Activated CD8-positive, alpha-beta memory T cell treated with anti-CD3 and anti-CD28 coated beads, Interleukin-2, amount 10 ng/mL, durations not matched to agents 7 days and 5 days (primary cell): ENCODE data around the gene E4F1. TPM values are rescaled to one million over a fixed set of nuclear protein-coding genes. Genes with fewer than 3 reads are reported as not detected.
A peak's percentile ranks its signal among the peaks of the same experiment; 100 is the strongest.

ENCODE experiments used
- ATAC-seq: fragments of 150-1000 bp; cut with Tn5 transposase; one replicate; pipeline ENCODE4 v1.10.0; 2021; ENCODE audit warnings: moderate library complexity
- CTCF ChIA-PET: fragments of 350-600 bp; sonication (Branson Sonifier 250); formaldehyde crosslinking; loops from one replicate; lab custom pipeline; 2021; ENCODE audit warnings: antibody characterized with exemption; lab: Charles Lee
- DNase-seq: peaks from one replicate; pipeline ENCODE4 v3.0.0-alpha.2; 2020
- H3K27ac Mint-ChIP-seq: one replicate; pipeline ENCODE4 v1.8.0; 2021; ENCODE audit warnings: mild to moderate bottlenecking, mixed read lengths
- H3K27me3 Mint-ChIP-seq: one replicate; pipeline ENCODE4 v1.8.0; 2021; ENCODE audit warnings: mixed read lengths
- H3K36me3 Mint-ChIP-seq: one replicate; pipeline ENCODE4 v1.8.0; 2021; ENCODE audit warnings: mild to moderate bottlenecking, mixed read lengths
- H3K4me1 Mint-ChIP-seq: one replicate; pipeline ENCODE4 v1.8.0; 2021; ENCODE audit warnings: mixed read lengths
- H3K4me3 Mint-ChIP-seq: one replicate; pipeline ENCODE4 v1.8.0; 2021; ENCODE audit warnings: mild to moderate bottlenecking, moderate library complexity, mixed read lengths
- H3K9me3 Mint-ChIP-seq: one replicate; pipeline ENCODE4 v1.8.0; 2022; ENCODE audit warnings: low read depth, mixed read lengths
- total RNA-seq, 2 experiments: library from RNA; stranded (reverse); gene quantifications; one replicate each; pipeline ENCODE4 v1.2.3, GENCODE V29; 2021

E4F1 gene
- total RNA-seq, 2 experiments from 2014 or later: 31.3 to 37.1 TPM

- ATAC-seq (peak; percentile 83), DNase-seq (peak; percentile 90)
- peak within 1 kb of the TSS; percentile 86 for H3K4me3 Mint-ChIP-seq
- CTCF ChIA-PET: interaction anchor here (0.7 to 3.9 kb wide), 6 partner anchors 10 to 202 kb away, joined by 3 to 19 read pairs (median 4); partner anchors contain the start of gene ECI1
- H3K27me3 Mint-ChIP-seq: peaks cover 8% of the 10 kb centered on the region
- H3K27ac Mint-ChIP-seq: peak within 1 kb of the TSS; percentile 81
- no peaks in the 10 kb centered on the region for H3K9me3 Mint-ChIP-seq
- peaks cover 10% of the 10 kb centered on the region for H3K36me3 Mint-ChIP-seq
- peaks cover 25% of the 10 kb centered on the region for H3K4me1 Mint-ChIP-seq
Measured at GRCh38 chr16:2205104-2205966, 18.1 kb upstream of the E4F1 start, which contains the start of gene MLST8. MLST8 (plus strand) TSS chr16:2205454; CDS start chr16:2206086, 632 bp downstream.

- peak overlapping the region; percentile 86 for H3K4me3 Mint-ChIP-seq
- H3K36me3 Mint-ChIP-seq: peaks cover 10% of the 10 kb centered on the region
- H3K9me3 Mint-ChIP-seq: no peaks in the 10 kb centered on the region
- peaks cover 25% of the 10 kb centered on the region for H3K4me1 Mint-ChIP-seq
- peak overlapping the region; percentile 81 for H3K27ac Mint-ChIP-seq
- H3K27me3 Mint-ChIP-seq: peaks cover 7% of the 10 kb centered on the region
- DNase-seq: no peak
- CTCF ChIA-PET: interaction anchor here (0.7 to 3.9 kb wide), 8 partner anchors 9 to 202 kb away, joined by 3 to 19 read pairs (median 4); partner anchors contain the start of genes ECI1, PGP and TRAF7
- ATAC-seq: no peak
Measured at GRCh38 chr16:2205967-2206313, 17.5 kb upstream of the E4F1 start.

- CTCF ChIA-PET: interaction anchor here (1.0 to 3.9 kb wide), 5 partner anchors 8 to 51 kb away, joined by 3 to 19 read pairs (median 4); partner anchors contain the start of genes PGP and TRAF7
Measured at GRCh38 chr16:2206420-2206779, 17.0 kb upstream of the E4F1 start.

GRCh38 chr16:2206780-2207433 is 16.5 kb upstream of the E4F1 start:
- Mint-ChIP-seq H3K27me3 (peaks cover 5% of the 10 kb centered on the region), H3K4me1 (peaks cover 25% of the 10 kb centered on the region), H3K9me3 (no peaks in the 10 kb centered on the region), H3K4me3 (peak overlapping the region; percentile 86), H3K36me3 (peaks cover 10% of the 10 kb centered on the region), H3K27ac (peak overlapping the region; percentile 81)
- CTCF ChIA-PET: interaction anchor here (1.0 to 3.9 kb wide), 4 partner anchors 8 to 52 kb away, joined by 3 to 19 read pairs (median 4); partner anchors contain the start of genes PGP and TRAF7
- ATAC-seq: no peak
- DNase-seq: no peak

More at GRCh38 chr16:2206420-2206779, 17.0 kb upstream of the E4F1 start:
- Mint-ChIP-seq H3K4me1 (peaks cover 25% of the 10 kb centered on the region), H3K27me3 (peaks cover 7% of the 10 kb centered on the region), H3K4me3 (peak overlapping the region; percentile 86), H3K27ac (peak overlapping the region; percentile 81), H3K9me3 (no peaks in the 10 kb centered on the region), H3K36me3 (peaks cover 10% of the 10 kb centered on the region)
- no peak for DNase-seq
- no peak for ATAC-seq

GRCh38 chr16:2207872-2208271 is 15.5 kb upstream of the E4F1 start:
- no peak for ATAC-seq
- peaks cover 31% of the 10 kb centered on the region for H3K4me1 Mint-ChIP-seq

GRCh38 chr16:2208308-2208707 is 15.1 kb upstream of the E4F1 start:
- CTCF ChIA-PET: no interaction called here
- Mint-ChIP-seq H3K27ac (no peak overlapping the region), H3K4me1 (peaks cover 36% of the 10 kb centered on the region), H3K27me3 (no peaks in the 10 kb centered on the region), H3K4me3 (no peak overlapping the region), H3K36me3 (peaks cover 14% of the 10 kb centered on the region), H3K9me3 (no peaks in the 10 kb centered on the region)
- DNase-seq (no peak), ATAC-seq (no peak)

More at GRCh38 chr16:2207872-2208271, 15.5 kb upstream of the E4F1 start:
- CTCF ChIA-PET: no interaction called here
- H3K27me3 Mint-ChIP-seq: no peaks in the 10 kb centered on the region
- H3K9me3 Mint-ChIP-seq: no peaks in the 10 kb centered on the region
- no peak for DNase-seq
- H3K27ac Mint-ChIP-seq: peak overlapping the region; percentile 20
- H3K4me3 Mint-ChIP-seq: no peak overlapping the region
- peaks cover 12% of the 10 kb centered on the region for H3K36me3 Mint-ChIP-seq

- Mint-ChIP-seq H3K4me3 (no peak overlapping the region), H3K27ac (no peak overlapping the region), H3K36me3 (peaks cover 16% of the 10 kb centered on the region), H3K4me1 (peaks cover 37% of the 10 kb centered on the region), H3K27me3 (no peaks in the 10 kb centered on the region), H3K9me3 (no peaks in the 10 kb centered on the region)
- ATAC-seq (no peak), DNase-seq (no peak)
- CTCF ChIA-PET: no interaction called here
Measured at GRCh38 chr16:2208772-2209171, 14.6 kb upstream of the E4F1 start.

GRCh38 chr16:2209258-2210008 is 14.0 kb upstream of the E4F1 start:
- CTCF ChIA-PET: no interaction called here
- Mint-ChIP-seq H3K4me1 (peaks cover 35% of the 10 kb centered on the region), H3K9me3 (no peaks in the 10 kb centered on the region), H3K27me3 (no peaks in the 10 kb centered on the region), H3K27ac (no peak overlapping the region), H3K36me3 (peaks cover 16% of the 10 kb centered on the region), H3K4me3 (no peak overlapping the region)
- ATAC-seq: no peak
- DNase-seq: no peak

GRCh38 chr16:2210009-2210332 is 13.4 kb upstream of the E4F1 start:
- Mint-ChIP-seq H3K4me1 (peaks cover 32% of the 10 kb centered on the region), H3K4me3 (no peak overlapping the region), H3K36me3 (peaks cover 14% of the 10 kb centered on the region), H3K9me3 (no peaks in the 10 kb centered on the region), H3K27me3 (no peaks in the 10 kb centered on the region), H3K27ac (no peak overlapping the region)
- CTCF ChIA-PET: no interaction called here
- DNase-seq (no peak), ATAC-seq (no peak)

- Mint-ChIP-seq H3K27me3 (no peaks in the 10 kb centered on the region), H3K4me3 (no peak within 1 kb of the TSS), H3K36me3 (peaks cover 14% of the 10 kb centered on the region), H3K27ac (no peak within 1 kb of the TSS), H3K4me1 (peaks cover 33% of the 10 kb centered on the region), H3K9me3 (no peaks in the 10 kb centered on the region)
- CTCF ChIA-PET: no interaction called here
- no peak for ATAC-seq
- DNase-seq: no peak
Measured at GRCh38 chr16:2210386-2211365, 12.7 kb upstream of the E4F1 start, which contains the start of gene BRICD5. BRICD5 (minus strand) TSS chr16:2210863; CDS start chr16:2210833, 30 bp downstream.

- Mint-ChIP-seq H3K27ac (peak overlapping the region; percentile 16), H3K9me3 (no peaks in the 10 kb centered on the region), H3K4me1 (peaks cover 29% of the 10 kb centered on the region), H3K4me3 (no peak overlapping the region), H3K27me3 (no peaks in the 10 kb centered on the region), H3K36me3 (peaks cover 11% of the 10 kb centered on the region)
- ATAC-seq (no peak), DNase-seq (no peak)
- CTCF ChIA-PET: interaction anchor here (0.6 to 1.3 kb wide), 2 partner anchors 11 to 69 kb away, joined by 3 to 5 read pairs; partner anchors contain the start of gene E4F1
Measured at GRCh38 chr16:2211923-2212347, 11.5 kb upstream of the E4F1 start.
